ENCODE measurements around the gene MROH8.

MROH8 gene

DNA sequence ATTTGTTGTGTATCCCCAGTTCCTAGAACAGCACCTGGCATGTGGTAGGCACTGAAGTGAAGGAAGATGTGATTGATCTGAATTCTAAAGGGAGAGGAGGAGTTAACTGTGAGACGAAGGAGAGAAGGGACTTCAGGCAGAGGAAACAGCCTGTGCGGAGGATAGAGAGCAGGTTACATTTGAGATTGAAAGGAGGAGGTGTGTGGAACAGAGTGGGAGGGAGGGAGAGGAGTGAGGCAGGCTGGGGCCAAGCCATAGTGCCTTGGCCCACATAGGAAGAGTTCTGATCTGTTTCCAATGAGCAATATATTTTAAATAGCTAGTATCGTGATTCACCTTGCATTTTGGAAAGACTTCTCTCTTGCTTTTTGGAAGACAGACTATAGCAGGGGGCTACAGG, 13.9 kb upstream of the MROH8 start:
- H3K4me1 ChIP-seq (ENCODE audit: control insufficient read depth, insufficient read depth, low read length) = no peaks in the 10 kb centered on the region
- H3K4me3 ChIP-seq (ENCODE audit: low read depth, low read length) = no peak overlapping the region
- H3K36me3 ChIP-seq (ENCODE audit: control insufficient read depth in 2 of 2, insufficient read depth in 1 of 2, low read length in 2 of 2) = peaks cover 10 to 63% of the 10 kb centered on the region in 2 experiments; a peak in 2 of 3 replicates
- POLR2A ChIA-PET = no interaction called here
- H3K9me3 ChIP-seq (ENCODE audit: control insufficient read depth, insufficient read depth, low read depth, low read length) = no peaks in the 10 kb centered on the region
- no peak overlapping the region for H3K27ac ChIP-seq (ENCODE audit: extremely low read depth, low read depth, low read length)
- CTCF ChIA-PET = interaction anchor here (0.7 to 4.8 kb wide), 4 partner anchors 10 to 246 kb away, joined by 3 to 65 read pairs (median 28); partner anchors contain the start of gene MROH8
- TF ChIP-seq ZNF791 (tag by site-specific recombination; IDR thresholded peaks at IDR 0.05) (no peak), ZNF292 (tag by site-specific recombination; IDR thresholded peaks at IDR 0.05; ENCODE audit: borderline replicate concordance, low read depth) (no peak), ZNF76 (tag by site-specific recombination; IDR thresholded peaks at IDR 0.05; ENCODE audit: borderline replicate concordance, low read depth) (no peak), ZNF792 (tag by site-specific recombination; IDR thresholded peaks at IDR 0.05) (no peak)

DNA sequence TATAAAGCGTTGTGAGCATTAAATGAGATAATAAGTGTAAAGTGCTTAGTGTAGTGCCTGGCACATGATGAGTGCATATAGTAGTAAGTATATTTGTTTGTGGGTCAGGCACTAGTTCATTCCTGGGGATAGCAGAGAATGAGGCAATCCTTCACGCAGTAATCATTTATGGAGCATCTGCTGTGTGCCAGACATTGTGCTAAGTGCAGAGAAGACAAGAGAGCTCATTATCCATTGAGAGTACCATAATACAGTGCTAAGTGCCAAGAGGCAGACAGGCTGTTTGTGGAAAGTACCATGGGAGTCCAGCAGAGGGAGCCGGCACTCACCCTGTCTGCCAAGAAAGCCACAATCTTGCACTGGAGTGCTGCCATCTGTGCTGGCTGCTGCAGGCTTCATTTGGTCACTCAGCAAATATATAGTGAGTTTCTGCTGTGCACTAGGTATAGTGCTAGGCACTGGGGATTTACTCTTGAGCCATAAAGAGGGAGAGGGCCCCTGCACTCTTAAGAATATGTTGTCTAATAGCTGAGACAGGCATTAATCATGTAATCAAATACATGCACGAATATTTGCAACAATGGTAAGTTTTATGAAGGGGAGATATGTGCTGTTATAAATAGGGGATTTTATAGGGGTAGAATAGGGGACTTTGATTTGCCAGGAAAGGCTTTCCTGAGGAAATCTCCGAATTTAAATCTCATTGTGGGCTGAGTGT, 12.9 kb upstream of the MROH8 start:
- no peaks in the 10 kb centered on the region for H3K4me1 ChIP-seq (ENCODE audit: control insufficient read depth, insufficient read depth, low read length)
- peaks cover 13 to 59% of the 10 kb centered on the region in 2 experiments; a peak in 2 of 3 replicates for H3K36me3 ChIP-seq (ENCODE audit: control insufficient read depth in 2 of 2, insufficient read depth in 1 of 2, low read length in 2 of 2)
- H3K9me3 ChIP-seq (ENCODE audit: control insufficient read depth, insufficient read depth, low read depth, low read length) = no peaks in the 10 kb centered on the region
- H3K27ac ChIP-seq (ENCODE audit: extremely low read depth, low read depth, low read length) = no peak overlapping the region
- H3K4me3 ChIP-seq (ENCODE audit: low read depth, low read length) = no peak overlapping the region
- ChIA-PET CTCF (interaction anchor here (0.5 to 4.8 kb wide), 24 partner anchors 10 to 343 kb away, joined by 3 to 65 read pairs (median 4); partner anchors contain the start of genes MANBAL, MROH8 and RPN2), POLR2A (interaction anchor here (3.8 kb wide), 1 partner anchor 14 kb away, joined by 26 read pairs; the partner anchor contains the start of genes MROH8 and RPN2)
- TF ChIP-seq ZFHX2 (tag by site-specific recombination; conservative IDR thresholded peaks at IDR 0.05) (no peak), ZNF324 (tag by site-specific recombination; IDR thresholded peaks at IDR 0.05) (no peak), MYNN (tag by site-specific recombination; IDR thresholded peaks at IDR 0.05; ENCODE audit: borderline replicate concordance) (no peak), ZNF600 (tag by site-specific recombination; IDR thresholded peaks at IDR 0.05) (peak; percentile 82), ZBTB8A (tag by site-specific recombination; IDR thresholded peaks at IDR 0.05) (no peak), ZEB2 (tag by site-specific recombination; IDR thresholded peaks at IDR 0.05) (peak; percentile 72), ZNF654 (tag by site-specific recombination; IDR thresholded peaks at IDR 0.05; ENCODE audit: low read depth) (peak; percentile 47), EGR2 (tag by site-specific recombination; IDR thresholded peaks at IDR 0.05; ENCODE audit: low read depth) (no peak), ZNF629 (tag by site-specific recombination; IDR thresholded peaks at IDR 0.05) (peak; percentile 44), SP7 (tag by site-specific recombination; IDR thresholded peaks at IDR 0.05) (peak; percentile 59; the same call in 1 of the 2 replicates), ZNF114 (tag by site-specific recombination; IDR thresholded peaks at IDR 0.05) (no peak), ZNF223 (tag by site-specific recombination; IDR thresholded peaks at IDR 0.05) (no peak), ZNF37A (tag by site-specific recombination; IDR thresholded peaks at IDR 0.05) (no peak), ZSCAN30 (tag by site-specific recombination; IDR thresholded peaks at IDR 0.05) (peak; percentile 61; the same call in 1 of the 2 replicates), ZNF366 (tag by site-specific recombination; conservative IDR thresholded peaks at IDR 0.05) (no peak), YY1 (tag by site-specific recombination; IDR thresholded peaks at IDR 0.05) (no peak)
- TF ChIP-seq, protein P1, sequence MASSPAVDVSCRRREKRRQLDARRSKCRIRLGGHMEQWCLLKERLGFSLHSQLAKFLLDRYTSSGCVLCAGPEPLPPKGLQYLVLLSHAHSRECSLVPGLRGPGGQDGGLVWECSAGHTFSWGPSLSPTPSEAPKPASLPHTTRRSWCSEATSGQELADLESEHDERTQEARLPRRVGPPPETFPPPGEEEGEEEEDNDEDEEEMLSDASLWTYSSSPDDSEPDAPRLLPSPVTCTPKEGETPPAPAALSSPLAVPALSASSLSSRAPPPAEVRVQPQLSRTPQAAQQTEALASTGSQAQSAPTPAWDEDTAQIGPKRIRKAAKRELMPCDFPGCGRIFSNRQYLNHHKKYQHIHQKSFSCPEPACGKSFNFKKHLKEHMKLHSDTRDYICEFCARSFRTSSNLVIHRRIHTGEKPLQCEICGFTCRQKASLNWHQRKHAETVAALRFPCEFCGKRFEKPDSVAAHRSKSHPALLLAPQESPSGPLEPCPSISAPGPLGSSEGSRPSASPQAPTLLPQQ (tag by site-specific recombination; IDR thresholded peaks at IDR 0.05) = 0 out of 2 replicates have a peak, but pooled peaks have one; percentile 16
- TF ChIP-seq, protein P2, sequence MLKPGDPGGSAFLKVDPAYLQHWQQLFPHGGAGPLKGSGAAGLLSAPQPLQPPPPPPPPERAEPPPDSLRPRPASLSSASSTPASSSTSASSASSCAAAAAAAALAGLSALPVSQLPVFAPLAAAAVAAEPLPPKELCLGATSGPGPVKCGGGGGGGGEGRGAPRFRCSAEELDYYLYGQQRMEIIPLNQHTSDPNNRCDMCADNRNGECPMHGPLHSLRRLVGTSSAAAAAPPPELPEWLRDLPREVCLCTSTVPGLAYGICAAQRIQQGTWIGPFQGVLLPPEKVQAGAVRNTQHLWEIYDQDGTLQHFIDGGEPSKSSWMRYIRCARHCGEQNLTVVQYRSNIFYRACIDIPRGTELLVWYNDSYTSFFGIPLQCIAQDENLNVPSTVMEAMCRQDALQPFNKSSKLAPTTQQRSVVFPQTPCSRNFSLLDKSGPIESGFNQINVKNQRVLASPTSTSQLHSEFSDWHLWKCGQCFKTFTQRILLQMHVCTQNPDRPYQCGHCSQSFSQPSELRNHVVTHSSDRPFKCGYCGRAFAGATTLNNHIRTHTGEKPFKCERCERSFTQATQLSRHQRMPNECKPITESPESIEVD (tag by site-specific recombination; IDR thresholded peaks at IDR 0.05) = no peak
- TF ChIP-seq, protein P3, sequence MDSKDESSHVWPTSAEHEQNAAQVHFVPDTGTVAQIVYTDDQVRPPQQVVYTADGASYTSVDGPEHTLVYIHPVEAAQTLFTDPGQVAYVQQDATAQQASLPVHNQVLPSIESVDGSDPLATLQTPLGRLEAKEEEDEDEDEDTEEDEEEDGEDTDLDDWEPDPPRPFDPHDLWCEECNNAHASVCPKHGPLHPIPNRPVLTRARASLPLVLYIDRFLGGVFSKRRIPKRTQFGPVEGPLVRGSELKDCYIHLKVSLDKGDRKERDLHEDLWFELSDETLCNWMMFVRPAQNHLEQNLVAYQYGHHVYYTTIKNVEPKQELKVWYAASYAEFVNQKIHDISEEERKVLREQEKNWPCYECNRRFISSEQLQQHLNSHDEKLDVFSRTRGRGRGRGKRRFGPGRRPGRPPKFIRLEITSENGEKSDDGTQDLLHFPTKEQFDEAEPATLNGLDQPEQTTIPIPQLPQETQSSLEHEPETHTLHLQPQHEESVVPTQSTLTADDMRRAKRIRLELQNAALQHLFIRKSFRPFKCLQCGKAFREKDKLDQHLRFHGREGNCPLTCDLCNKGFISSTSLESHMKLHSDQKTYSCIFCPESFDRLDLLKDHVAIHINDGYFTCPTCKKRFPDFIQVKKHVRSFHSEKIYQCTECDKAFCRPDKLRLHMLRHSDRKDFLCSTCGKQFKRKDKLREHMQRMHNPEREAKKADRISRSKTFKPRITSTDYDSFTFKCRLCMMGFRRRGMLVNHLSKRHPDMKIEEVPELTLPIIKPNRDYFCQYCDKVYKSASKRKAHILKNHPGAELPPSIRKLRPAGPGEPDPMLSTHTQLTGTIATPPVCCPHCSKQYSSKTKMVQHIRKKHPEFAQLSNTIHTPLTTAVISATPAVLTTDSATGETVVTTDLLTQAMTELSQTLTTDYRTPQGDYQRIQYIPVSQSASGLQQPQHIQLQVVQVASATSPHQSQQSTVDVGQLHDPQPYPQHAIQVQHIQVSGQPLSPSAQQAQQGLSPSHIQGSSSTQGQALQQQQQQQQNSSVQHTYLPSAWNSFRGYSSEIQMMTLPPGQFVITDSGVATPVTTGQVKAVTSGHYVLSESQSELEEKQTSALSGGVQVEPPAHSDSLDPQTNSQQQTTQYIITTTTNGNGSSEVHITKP (tag by site-specific recombination; IDR thresholded peaks at IDR 0.05) = 0 out of 2 replicates have a peak, but pooled peaks have one; percentile 23
- TF ChIP-seq, protein P4, sequence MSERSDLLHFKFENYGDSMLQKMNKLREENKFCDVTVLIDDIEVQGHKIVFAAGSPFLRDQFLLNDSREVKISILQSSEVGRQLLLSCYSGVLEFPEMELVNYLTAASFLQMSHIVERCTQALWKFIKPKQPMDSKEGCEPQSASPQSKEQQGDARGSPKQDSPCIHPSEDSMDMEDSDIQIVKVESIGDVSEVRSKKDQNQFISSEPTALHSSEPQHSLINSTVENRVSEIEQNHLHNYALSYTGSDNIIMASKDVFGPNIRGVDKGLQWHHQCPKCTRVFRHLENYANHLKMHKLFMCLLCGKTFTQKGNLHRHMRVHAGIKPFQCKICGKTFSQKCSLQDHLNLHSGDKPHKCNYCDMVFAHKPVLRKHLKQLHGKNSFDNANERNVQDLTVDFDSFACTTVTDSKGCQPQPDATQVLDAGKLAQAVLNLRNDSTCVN (tag by site-specific recombination; optimal IDR thresholded peaks at IDR 0.05) = no peak
- TF ChIP-seq, protein P5, sequence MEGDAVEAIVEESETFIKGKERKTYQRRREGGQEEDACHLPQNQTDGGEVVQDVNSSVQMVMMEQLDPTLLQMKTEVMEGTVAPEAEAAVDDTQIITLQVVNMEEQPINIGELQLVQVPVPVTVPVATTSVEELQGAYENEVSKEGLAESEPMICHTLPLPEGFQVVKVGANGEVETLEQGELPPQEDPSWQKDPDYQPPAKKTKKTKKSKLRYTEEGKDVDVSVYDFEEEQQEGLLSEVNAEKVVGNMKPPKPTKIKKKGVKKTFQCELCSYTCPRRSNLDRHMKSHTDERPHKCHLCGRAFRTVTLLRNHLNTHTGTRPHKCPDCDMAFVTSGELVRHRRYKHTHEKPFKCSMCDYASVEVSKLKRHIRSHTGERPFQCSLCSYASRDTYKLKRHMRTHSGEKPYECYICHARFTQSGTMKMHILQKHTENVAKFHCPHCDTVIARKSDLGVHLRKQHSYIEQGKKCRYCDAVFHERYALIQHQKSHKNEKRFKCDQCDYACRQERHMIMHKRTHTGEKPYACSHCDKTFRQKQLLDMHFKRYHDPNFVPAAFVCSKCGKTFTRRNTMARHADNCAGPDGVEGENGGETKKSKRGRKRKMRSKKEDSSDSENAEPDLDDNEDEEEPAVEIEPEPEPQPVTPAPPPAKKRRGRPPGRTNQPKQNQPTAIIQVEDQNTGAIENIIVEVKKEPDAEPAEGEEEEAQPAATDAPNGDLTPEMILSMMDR (tag by site-specific recombination; IDR thresholded peaks at IDR 0.05) = peak; percentile 82
